Muscle of arm (tissue), 12 donors: ENCODE data around the gene UTP20. TPM values are rescaled to one million over a fixed set of nuclear protein-coding genes. Genes with fewer than 3 reads are reported as not detected.
"Not testable (repeated sequence)": the region's sequence is repeated elsewhere in the genome, so short reads cannot be mapped to it uniquely, and the experiment has no call there.

ENCODE experiments used
- DNase-seq: peaks from one replicate; pipeline ENCODE4 v3.0.0-alpha.2; 2013
- polyA plus RNA-seq, 12 donors: library from polyadenylated mRNA; unstranded; fragments of 120-200 nt; gene quantifications; one replicate each; pipeline ENCODE4 v1.2.1, GENCODE V29; 2013; ENCODE audit not compliant: insufficient read length in 12 of 12

The UTP20 gene
- polyA plus RNA-seq, 12 donors: 10.9 to 15.7 (median 12.4) TPM; not detected in 1

GRCh38 chr12:101323255-101323654 lies 43.4 kb downstream of the UTP20 start:
- DNase-seq: no peak

- DNase-seq: no peak
Measured at GRCh38 chr12:101325590-101325989, 45.7 kb downstream of the UTP20 start.

- DNase-seq: no peak
Measured at GRCh38 chr12:101327051-101327450, 47.1 kb downstream of the UTP20 start.

- DNase-seq: no peak
Measured at GRCh38 chr12:101327546-101327945, 47.6 kb downstream of the UTP20 start.

DNA sequence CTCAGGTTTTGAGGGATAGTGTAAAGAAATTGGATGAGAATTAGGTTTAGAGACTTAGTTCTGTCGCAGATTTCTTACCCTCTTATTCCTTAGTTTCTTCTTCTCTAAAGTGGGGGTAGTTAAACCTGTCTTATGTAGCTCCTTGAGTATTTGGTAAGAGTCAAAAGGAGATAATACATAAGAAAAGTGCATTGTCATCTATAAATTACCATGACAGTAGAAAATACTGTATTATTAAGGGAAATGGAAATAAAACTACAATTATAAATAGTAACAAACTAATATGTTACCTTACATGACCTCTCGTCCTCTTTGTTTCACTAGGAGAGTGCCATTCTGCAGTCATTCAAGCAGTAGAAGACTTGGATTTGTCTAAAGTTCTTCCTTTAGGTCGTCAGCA lies 49.0 kb downstream of the UTP20 start:
- DNase-seq: no peak

- DNase-seq: no peak
Measured at GRCh38 chr12:101330631-101331030, 50.7 kb downstream of the UTP20 start.

DNA sequence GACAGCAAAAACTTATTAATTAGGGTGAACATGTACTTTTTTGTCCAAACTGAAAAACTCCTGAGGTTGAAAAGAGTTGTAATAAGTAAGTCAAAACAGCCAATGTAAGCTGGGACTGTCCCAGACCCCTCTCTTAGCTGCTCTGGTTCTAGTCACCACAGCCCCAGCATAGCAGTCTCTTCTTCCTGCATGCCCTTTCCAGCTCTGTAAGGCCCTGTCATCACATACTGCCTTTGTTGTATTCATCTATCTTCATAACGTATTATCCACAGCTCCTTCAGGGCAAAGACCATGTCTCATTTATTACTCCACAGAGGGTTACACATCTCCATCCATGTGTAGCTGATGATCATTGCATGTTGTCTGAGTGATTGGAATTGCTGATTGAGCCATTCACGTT lies 56.5 kb downstream of the UTP20 start:
- no peak for DNase-seq

- DNase-seq: no peak
Measured at GRCh38 chr12:101338087-101338486, 58.2 kb downstream of the UTP20 start.

DNA sequence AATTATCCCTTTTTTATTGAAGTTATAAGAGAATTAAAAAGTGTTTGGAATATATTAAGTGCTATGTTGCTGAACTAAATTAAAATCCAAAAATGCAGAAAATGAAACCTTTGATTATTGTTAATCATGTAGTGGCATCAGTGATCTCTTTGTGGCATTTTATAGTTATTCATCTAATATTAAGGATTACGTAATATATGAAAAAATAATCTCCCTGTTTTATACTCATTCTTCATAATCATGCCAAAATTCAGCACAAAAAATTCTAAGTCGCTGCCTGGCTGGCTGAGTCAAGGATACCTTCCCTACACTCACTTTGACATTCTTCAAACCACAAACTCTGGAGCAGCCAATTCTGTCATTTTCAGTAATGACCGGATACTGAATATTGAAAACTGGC lies 64.0 kb downstream of the UTP20 start:
- DNase-seq: no peak

DNA sequence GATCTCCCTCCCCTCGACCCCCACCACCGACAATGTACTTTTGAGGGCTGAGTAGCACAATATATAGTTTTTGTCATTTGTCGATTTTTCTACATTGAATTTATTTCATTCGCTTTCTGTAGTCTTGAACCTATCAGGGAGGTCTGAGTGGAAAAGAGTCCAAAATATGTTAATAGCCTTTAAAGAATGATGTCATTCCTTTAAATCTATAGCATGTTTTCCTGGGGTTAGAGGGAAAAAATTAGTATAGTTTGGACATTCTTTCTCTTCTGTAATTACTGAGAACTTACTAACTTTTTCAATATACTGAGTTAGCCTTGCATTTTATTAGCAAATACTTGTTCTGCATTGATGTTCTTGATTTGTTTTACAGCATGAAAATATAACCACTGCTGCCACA lies 71.8 kb downstream of the UTP20 start:
- no peak for DNase-seq

DNA sequence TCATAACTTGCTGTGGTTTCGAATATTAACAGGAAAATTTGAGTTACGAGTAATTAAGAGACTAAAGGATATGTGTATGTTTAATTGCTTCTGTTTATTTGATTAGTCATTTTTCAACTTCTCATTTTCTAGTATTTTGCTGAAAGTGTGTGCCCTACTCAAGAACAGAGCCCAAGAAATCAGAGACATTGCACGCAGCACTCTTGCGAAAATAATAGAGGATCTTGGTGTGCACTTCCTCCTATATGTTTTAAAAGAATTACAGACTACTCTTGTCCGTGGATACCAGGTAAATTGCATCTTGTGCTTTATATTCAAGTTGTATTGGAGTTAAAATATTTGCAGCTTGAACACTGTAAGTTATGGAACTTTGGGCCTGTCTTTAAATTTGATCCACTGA lies 76.9 kb downstream of the UTP20 start:
- no peak for DNase-seq

GRCh38 chr12:101361455-101361854 lies 81.5 kb downstream of the UTP20 start:
- no peak for DNase-seq

- DNase-seq: no peak
Measured at GRCh38 chr12:101368016-101368415, 88.1 kb downstream of the UTP20 start.

- no peak for DNase-seq
Measured at GRCh38 chr12:101372431-101372830, 92.5 kb downstream of the UTP20 start.

- no peak for DNase-seq
Measured at GRCh38 chr12:101375573-101375972, 95.7 kb downstream of the UTP20 start.

GRCh38 chr12:101379149-101379548 lies 99.2 kb downstream of the UTP20 start:
- no peak for DNase-seq

- not testable (repeated sequence) for DNase-seq
Measured at GRCh38 chr12:101391181-101391580, 111.3 kb downstream of the UTP20 start.

DNA sequence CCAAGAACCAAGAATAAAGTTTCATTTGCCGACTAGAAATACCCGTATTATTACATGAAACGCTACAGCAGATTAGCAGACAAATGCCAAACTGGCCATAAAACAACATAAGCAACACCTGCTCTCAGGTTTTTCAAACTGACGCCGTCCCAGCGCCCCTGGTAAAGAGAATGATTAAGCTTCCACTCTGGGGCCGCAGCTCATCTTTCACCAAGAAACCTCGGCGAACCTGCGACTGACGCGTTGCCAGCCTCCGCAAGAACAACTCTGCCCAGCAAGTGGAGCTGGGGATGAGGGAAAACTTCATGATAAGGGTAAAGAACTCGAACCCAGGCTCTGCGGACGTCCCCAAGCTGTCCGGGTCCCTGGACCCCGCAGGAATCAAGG lies 127.1 kb downstream of the UTP20 start:
- DNase-seq: no peak

GRCh38 chr12:101407436-101408345 lies 127.8 kb downstream of the UTP20 start, which contains the start of gene ARL1:
ARL1 (minus strand) TSS chr12:101407772; CDS start chr12:101407645, 127 bp downstream.
- DNase-seq: peak; percentile 94

DNA sequence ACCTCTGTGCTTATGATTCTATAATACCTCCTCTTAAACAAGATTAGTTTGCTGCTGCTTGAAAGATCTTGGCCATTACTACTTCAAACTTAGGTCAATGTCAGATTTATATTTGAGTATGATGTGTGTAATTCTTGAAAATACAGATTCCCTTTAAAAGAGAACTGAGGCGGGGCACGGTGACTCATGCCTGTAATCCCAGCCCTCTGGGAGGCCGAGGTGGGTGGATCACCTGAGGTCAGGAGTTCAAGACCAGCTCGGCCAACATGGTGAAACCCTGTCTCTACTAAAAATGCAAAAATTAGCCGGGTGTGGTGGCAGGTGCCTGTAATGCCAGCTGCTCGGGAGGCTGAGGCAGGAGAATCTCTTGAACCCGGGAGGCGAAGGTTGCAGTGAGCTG lies 130.3 kb downstream of the UTP20 start:
- DNase-seq: not testable (repeated sequence)

DNA sequence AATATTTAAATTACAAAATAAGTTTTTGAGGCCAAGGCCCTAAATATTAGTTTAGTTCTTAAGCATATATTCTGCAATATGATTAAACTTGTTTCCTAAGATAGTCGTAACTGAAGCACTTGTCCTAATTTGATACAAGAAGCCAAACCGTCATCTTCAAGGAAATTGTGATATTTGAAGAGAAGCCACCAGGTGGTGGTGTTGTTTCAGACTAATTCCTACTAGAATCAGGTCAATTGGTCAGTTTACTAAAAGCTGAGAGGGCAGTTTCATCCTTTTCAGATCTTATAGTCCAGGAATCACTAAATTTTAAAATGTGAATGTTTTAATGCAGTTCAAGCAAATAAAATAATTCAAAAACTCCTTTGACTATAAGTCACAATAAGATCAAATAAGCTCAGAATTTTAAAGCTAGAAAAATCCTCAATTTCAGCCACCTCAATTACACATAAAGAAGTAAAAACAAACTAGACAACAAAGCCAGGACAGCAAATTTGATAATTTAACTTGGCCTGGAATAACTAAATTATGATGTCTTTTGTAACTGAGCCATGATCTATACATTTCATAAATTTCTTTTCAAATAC lies 134.7 kb downstream of the UTP20 start:
- peak; percentile 51 for DNase-seq

DNA sequence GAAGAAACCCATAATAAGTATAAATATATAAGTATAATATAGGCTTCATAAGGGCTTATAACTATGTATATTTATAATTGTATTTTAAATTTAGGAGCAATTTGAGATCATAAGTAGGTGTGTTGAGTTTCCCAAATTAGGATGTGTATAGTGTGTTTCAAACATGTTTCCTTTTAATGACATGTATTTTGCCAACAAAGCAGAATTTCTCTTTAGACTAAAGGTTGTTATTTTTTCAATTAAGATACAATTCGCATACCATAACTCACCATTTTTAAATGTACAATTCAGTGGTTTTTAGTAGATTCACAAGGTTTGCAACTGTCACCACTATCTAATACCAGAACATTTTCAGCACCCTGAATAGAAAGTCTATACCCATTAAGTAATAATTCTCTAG lies 135.3 kb downstream of the UTP20 start:
- DNase-seq: no peak

DNA sequence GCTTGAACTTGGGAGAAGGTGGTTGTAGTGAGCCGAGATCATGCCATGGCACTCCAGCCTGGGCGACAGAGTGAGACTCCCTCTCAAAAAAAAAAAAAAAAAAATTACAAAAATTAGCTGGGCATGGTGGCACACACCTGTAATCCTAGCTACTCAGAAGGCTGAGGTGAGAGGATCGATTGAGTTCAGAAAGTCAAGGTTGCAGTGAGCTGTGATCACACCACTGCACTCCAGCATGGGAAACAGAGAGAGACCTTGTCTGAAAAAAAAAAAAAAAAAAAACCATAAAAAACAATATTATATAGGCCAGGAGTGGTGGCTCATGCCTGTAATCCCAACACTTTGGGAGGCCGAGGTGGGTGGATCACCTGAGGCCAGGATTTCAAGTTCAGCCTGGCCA lies 142.2 kb downstream of the UTP20 start:
- DNase-seq: not testable (repeated sequence)
